HG03439 (cell line): ENCODE results near the gene PRRT1.
"Not testable (repeated sequence)": the region's sequence is repeated elsewhere in the genome, so short reads cannot be mapped to it uniquely, and the experiment has no call there.

Experiments
- ATAC-seq: cut with Tn5 transposase; IDR thresholded peaks from one replicate; pipeline ENCODE4 v1.9.1; 2021; ENCODE audit warnings: mild to moderate bottlenecking, moderate library complexity; ENCODE audit not compliant: unreplicated experiment

PRRT1 gene

DNA sequence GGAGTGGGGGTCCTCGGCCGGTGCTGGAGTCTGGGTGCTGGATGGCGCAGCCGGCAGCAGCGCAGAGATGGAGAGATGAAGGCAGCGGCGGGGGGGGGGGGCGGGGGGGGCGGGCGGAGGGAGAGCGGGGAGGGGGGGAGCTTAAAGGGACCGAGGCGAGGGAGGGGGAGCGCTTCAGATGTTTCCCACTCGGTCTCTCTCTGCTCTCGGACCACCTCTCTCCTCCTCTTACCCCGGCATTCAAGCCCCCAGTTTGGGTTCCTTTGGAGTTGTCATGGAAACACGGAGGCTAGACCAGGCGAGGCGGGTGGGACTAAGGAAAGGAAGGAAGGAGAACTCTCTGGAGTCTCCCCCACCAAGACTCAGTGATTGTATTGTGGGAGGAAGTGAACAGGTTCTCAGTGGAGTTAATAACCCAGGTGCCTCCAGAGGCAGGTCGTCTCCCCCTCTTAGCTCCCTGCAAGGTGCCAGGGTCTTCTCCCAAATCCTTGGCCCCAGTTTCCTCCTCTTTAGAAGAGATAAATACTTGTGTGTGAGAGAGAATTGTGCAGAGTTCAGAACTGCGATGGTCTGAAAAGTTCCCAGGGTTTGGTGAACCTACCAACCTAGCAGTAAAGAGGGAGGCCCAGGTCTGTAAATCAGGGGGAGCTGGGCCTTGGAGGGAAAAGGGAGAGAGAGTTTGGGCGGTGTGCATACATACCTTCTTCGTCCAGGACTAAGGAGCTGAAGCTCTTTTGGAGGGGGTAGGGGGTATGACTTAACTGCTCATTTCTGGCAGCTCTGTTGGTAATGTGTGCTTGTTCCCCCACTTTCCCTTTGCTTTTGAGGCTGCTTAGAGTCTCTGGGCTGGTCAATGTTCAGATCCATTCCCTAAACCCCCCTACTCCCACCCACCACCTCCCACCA, at the start of gene PRRT1:
TSS of gene PRRT1 (minus strand) at position 77 of the 906 bp plus-strand sequence. CDS start 112 bp downstream, outside the sequence.
- no peak for ATAC-seq

DNA sequence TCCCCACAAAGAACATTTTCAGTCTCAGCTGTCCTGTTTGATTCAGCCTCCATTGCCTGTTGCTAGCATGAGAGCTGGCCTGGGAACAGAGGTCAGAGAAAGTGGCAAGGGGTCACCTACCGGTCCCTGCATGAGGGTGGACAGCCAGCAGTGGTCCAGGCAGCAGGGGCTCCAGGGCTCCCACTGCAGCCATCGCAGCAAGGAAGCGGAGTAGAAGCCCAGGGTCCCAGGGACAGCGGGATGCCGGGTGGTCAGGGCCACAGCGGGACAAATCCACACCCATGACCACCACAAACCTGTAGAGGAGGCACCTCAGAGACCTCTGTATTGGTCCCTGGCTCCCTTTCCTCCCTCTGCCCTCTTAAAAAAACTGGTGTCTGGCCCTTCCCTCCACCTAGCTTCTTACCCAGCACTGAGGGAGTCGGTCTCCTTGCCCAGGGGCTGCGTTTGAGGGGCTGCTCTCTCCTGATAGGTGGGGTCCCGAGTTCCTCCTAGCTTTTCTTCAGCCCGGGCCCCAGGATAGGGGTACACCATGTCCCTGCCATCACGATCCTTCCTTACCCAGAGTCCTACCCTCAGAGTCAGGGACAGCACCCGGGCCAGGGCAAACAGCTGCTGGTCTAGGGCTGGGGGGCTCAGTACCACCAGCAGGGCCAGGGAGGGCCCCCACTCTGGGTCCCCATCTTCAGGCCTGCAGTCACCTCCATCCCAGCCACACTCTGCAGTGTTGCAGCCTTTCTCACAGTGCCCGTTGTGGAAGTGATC, 49.2 kb upstream of the PRRT1 start:
- ATAC-seq: no peak

DNA sequence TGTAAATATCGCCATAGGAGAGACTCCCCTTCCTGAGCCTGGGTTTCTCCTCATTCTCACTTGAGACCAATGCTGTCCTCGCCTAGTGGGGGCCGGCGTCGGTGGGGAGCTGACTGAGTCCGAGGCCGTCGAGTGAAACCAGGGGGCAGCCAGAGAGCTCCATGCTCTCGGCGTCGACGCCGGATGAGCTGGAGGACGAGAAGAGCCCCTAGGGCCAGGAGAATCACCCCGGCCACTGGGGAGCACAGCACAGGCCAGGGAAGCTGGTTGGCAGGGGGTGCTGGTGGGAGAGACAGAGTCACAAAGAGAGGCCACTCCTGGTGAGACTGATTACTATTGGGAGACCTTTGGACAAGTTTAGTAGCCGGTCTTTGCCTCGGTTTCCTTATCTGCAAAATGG, 47.1 kb upstream of the PRRT1 start:
- ATAC-seq: no peak

DNA sequence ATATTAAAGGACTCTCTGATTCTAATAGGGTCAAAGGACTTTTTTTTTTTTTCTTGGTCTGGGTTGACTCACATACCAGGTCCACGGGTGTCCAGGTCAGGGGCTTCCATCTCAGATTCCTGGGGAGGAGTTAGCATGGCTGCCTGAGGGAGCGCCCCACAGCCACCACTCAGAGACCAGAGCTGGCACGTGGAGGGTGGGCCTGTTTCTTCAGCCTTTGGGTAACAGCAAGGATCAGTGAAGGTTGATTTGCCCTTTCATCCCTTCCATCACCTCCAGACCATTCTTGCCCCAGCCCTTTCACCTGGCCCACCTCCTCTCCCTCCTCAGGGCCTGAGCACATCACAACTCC, 46.6 kb upstream of the PRRT1 start:
- ATAC-seq: no peak

DNA sequence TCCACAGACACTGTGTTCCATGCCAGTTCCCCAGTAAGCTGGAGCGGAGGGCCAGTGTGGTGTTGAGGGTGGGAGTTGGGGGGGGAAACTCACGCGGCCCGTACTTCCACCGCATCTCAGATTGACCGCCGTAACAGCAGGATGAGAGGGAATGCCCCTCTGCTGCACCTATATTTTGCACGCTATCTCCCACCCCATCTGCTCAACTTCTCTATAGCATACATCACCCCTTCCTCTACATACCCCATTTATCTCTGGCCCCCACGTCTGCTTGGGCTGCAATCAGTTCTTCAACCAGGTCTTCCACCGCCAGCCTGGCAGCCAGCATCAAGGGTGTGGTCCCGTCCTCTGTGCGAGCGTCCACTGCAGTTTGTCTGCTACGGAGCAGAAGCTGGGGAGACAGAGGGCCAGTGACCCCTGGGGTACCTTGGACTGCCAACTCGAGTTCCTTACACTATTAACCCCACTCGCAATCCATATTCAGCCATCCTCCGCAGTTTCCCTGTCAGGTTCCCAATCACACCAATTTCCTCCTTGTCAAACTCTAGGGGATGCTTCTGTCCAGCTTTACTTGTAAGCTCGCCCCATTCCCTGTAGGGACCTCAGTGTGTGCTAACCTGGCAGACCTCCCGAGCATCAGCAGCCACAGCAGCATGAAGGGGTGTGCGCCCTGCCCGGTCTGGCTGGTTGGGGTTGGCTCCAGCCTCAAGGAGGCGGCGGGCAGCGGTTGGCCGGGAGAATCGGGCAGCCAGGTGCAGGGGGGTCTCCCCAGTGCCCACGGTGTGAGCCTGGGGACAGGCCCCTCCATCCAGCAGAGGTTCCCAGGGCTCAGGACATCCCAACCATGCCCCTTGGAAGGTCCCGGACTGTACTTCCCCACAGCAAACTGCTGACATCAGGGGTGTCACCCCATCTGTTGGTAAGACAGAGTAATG, 45.2 kb upstream of the PRRT1 start:
- no peak for ATAC-seq

DNA sequence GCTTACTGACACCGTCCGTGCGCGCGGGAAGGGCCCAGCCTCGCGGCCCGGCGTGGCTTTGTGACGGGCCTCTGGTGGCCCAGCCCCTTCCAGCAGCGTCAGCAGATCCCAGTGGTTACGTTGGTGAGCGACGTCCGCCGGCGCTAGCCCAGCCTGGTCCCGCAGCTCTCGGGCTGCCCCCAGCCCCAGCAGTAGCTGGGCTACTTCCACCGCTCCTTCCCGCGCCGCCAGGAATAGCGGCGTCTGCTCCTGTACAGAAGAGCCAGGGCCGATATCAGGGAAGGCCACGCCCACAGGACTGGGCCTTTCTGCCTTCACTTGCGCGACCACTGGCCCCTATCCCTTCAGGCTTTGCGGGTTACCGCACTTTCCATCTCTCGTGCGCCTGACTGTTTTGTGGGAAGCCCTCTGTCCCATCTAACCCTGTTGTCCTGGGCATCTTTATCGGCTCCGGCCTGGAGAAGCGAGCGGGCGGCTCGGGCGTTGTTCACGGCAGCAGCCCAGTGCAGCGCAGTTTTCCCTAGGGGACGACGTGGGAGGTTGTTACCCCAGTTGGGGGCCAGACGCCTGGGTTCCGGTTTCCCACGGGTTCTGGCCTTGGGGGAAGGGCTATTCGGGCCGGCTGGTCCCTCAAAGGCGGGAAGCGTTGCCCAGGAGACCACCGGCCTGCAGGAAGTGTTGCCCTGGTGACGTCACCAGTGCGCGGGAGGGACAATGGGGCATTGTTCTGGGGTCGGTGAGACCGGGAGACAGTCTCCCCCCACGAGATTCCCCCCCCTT, 44.4 kb upstream of the PRRT1 start:
- ATAC-seq: peak; percentile 76

DNA sequence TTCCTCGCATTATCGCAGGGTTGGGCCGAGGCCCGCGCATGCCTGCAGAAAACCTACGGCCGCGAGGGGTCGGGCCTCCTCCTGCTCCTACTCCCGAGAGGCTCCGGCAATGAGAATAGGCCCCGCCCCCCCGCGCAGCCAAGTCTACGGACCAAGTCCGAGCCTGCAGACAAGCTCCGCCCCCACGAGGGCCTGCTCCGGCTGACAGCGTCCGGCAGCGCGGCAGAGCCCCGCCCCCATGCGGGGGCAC, 43.8 kb upstream of the PRRT1 start:
- peak; percentile 78 for ATAC-seq

DNA sequence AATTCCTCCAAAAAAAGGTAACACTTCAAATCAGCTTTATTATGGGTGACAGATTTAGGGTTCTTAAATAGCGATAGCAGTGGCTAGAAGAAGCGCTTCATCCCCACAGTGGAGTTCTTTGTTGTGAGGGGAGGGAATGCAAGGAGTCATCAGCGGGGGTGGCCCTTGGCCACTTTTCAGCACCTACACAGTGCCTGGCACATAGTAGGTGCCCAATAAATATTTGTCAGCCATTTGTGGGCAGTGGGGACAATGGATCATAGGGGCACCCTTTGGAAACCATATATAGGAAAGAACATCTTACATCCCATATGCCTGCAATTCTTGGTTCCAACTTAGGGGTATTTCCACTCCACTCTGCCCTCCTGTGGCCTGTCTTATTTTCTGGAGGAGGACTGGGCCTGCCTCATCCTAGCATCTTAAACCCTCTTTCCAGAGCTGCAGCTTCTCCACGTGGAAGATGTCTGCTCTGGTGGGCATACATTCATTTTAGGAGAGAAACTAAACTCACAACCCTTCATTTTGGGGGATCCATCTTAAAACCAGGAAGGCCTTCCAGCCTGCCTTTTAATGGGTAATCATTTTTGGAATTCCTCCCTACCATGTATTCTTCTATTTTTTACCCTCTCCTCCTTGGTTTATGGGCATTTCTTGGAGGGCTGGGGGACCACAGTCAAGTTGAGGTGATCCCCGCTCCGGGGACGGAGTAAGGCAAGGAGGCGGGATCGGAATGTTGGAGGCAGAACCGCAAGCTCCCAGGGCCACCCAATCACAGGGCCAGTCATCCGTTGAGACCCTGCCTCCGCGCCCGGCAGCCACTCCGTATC, 43.3 kb upstream of the PRRT1 start:
- ATAC-seq: no peak

DNA sequence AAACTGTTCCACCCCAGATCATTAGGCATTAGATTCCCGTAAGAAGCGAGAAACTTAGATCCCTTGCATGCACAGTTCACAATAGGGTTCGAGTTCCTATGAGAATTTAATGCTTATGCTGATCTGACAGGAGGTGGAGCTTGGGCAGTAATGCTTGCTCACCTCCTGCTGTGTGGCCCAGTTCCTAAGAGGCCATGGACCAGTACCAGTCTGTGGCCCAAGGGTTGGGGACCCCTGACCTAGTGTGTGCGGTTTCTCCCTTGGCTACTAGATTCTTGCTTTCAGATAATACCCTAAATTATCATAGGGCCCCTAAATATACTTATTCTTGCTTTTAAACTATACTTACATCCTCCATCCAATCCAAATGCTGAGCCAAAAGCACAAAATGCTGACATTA, 42.6 kb upstream of the PRRT1 start:
- no peak for ATAC-seq

DNA sequence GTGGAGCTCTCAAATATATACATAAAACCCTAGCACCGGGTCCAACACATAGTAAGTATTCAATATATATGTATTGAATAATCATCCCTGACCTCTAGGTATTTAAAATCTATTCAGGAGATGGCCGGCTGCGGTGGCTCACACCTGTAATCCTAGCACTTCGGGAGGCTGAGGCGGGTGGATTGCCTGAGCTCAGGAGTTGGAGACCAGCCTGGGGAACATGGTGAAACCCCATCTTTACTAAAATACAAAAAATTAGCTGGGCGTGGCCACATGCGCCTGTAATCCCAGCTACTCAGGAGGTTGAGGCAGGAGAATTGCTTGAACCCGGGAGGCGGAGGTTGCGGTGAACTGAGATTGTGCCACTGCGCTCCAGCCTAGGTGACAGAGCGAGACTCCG, 41.4 kb upstream of the PRRT1 start:
- not testable (repeated sequence) for ATAC-seq

DNA sequence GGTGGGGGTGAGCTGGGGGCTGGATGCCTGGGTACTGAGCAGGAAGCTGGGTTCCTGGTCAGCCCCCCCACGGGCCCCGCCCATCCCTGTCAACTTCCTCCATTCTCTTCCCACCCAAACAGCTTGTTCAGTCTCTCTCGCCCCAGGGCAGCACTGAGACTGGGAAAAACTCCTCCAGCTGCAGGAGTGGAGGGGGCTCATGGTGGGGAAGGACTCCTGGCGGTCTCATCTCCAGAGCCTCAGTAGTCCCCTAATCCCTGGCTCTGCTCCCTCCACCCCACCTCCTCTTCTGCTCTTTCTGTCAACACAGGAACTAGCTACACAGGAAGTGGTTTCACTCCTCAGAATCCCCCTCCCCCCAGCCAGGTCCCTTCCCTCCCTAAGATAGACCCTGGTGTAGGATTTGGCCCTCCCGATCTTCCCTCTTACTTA, 40.9 kb upstream of the PRRT1 start, which contains the start of gene GPSM3:
TSS of gene GPSM3 (minus strand) at position 36 of the 432 bp plus-strand sequence. CDS start 130 bp downstream, outside the sequence.
- ATAC-seq: no peak

DNA sequence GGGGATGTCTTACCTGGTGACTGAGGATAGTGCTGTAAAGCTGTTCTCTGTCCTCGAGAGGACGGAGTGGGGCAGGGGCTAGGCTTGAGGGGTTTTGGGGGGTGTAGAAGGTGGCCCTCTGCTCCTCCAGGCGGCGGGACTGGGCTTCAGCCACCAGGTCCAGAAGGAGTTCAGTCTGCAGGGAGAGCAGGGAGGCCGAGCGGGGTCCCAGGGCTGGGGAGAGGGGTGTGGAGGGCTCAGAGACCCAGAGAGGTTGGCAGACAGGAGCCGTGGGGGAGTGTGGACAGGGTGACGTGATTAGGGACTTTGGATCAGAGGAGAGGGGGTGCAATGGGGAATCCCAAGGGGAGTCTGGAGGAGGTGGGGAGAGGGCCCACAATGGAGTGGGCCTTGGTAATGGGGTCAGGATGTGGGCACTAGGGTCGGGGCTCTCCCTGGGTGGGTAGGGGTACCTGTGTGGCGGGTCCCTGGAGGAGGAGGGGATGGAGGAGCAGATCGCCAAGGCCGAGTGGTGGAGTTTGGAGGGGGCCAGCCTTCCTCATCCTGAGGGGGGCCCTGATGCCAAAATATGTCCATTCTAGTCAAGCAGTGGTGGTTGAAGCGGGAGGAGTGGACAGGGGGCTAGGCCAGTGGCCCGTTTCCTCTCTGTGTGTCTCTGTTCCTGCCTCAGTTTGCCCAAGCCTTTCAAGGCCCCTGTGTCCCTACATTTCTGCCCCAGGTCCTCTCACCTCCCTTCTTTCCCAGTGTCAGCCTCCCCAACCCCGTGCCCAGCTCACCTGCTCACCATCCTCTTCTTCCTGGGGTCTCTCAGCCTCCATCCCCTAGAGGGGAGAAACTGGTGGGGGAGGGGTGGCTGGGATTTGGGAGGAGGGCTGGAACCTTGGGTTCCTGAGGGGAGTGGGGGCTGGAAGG, 40.2 kb upstream of the PRRT1 start:
- no peak for ATAC-seq

DNA sequence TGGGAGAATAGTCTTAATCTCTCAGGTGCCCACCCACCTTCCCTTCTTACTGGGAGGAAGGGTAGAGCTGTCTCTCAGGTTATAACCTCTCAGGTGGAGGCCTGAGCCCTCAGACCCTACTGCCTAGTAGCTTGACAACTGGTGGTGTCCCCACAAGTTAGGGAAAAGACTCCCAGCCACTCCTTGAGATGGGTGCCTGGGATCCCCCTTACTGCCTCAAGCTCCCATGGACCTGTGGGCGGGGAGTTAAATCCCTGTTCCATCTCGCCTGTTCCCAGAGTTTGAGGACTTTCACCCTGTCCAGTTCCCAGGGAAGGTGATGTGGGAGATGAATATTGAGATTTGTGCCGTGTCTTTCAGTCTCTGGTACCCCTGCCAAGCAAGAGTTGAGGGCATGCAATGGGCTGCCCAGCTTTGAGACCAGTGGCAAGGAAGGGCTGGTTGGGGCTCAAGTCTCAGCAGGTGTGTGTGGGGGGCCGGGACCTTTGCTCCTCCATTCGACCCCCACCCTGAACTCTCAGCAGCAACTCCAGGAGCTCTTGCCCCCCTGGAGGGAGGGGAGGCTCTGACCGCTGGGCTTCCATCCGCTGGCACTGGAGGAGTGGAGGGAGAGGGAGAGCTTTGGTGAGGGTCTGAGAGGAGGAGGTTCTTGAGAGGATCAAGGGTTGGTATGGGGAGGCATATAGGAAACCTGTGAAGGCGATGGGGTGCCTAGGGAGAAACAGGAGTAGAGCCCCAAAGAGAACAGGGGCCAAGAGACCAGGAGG, 39.4 kb upstream of the PRRT1 start:
- ATAC-seq: no peak

DNA sequence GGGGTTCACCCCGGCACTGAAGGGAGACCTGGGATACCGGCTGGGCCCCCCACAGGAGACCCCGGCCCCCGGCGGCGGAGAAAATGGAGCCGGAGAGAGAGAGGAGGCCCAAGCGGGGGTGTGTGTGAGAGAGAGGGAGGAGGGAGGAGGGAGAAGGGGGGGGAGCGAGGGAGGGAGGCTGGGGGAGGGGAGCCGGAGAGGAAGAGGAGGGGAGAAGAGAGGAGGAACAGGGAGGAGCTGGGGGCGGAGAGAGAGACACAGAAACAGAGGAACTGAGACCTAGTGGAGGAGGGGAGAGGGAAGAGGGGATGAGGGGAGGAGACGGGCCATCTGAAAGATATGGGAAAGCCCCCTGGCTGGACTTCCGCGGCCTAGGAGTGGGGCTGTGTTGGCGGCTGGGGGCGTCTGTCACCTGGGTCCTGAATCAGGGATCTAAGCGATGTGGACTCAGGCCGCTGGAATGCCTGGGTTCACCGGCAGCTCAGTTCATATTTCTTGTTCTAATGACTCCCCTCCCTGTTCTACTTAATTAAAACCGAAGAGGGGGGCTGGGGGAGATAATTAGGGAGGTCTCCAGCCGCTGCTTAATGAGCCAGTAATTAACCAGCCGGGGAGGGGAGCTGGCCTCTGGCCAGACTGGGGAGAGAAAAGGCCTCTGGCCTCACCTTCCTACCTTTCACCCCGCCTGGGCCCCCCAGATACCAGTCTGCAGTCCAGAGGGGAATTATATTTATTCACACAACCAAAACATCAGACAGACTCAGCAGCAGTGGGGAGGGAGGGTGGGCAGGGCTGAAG, 38.5 kb upstream of the PRRT1 start, which contains the start of gene PBX2:
TSS of gene PBX2 (minus strand) at position 149 of the 798 bp plus-strand sequence. CDS start 287 bp downstream, outside the sequence.
- peak; percentile 47 for ATAC-seq

DNA sequence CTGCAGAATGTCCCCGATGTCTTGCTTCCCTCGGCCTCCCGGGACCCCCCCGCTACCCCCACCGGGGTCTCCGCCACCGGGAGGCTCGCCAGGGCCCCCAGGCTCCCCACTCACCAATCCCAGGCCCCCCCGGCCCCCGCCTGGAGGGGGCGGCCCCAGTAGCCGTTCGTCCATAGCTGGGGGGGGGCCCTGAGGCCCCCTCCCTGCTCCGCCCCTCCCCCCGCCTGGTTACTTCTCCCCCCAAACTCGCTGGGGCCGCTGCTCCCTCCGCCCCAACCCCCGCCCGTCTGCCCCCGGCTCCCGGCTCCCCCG, 38.0 kb upstream of the PRRT1 start:
- ATAC-seq: no peak

DNA sequence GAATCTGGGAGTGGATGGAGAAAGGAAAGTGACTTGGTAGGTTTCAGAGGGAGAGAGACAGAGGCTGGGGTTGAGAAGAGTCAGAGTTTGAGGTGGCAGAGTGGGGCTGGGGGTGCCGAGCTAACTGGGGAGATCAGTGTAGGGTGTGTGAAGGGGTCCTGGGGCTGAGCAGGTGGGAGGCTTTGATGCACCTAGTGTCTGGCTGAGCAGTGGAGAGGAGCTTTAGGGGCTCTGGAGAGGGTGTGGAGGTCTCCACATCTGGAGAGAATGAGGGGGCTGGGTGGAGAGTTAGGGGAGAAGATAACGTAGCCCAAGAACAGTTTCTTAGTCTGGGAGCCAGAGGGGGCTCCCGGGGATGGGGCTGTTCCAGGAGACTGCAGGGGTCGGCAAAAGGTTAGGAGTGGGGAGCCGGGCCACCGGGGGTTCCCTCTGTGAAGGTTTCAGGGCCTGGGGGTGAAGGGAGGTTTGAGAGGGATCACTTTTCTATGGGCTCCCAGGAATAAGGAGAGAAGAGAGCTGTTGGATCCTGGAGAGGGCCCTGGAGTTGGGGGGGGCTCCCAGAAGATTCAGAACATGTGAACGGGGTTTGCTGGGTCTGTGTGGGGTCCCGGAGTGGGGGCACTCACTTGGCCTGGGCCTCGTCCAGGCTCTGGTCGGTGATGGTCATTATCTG, 37.5 kb upstream of the PRRT1 start:
- ATAC-seq: no peak
